A673 (cell line): ENCODE measurements around the gene GALNT10.

Source experiments
- CTCF ChIP-seq: fragments of 300-800, 200-600 bp; sonication (generic); conservative IDR thresholded peaks from 2 replicates; pipeline ENCODE4 v1.5.1; 2017; ENCODE audit warnings: low read depth, mild to moderate bottlenecking, antibody characterized with exemption, low read length, moderate library complexity, mixed read lengths
- EZH2 ChIP-seq: fragments of 200-600 bp; sonication (generic); IDR thresholded peaks from 2 replicates; pipeline ENCODE4 v1.6.1; 2017; ENCODE audit warnings: borderline replicate concordance, low read depth, mild to moderate bottlenecking, mixed read lengths, antibody characterized with exemption, low read length; ENCODE audit not compliant: poor library complexity, severe bottlenecking

GRCh38 chr5:154447089-154447725 lies 256.7 kb downstream of the GALNT10 start:
- TF ChIP-seq CTCF, result no peak
- TF ChIP-seq EZH2, result no peak
